GM23248 (cell line): ENCODE measurements around the gene MPHOSPH6.

Experiments used
- EZH2 ChIP-seq: fragments of 200-600 bp; sonication (generic); IDR thresholded peaks from 2 replicates; pipeline ENCODE4 v1.6.1; 2018; ENCODE audit warnings: antibody characterized with exemption, mild to moderate bottlenecking; ENCODE audit not compliant: insufficient read depth, poor library complexity, severe bottlenecking
- EZH2phosphoT487 ChIP-seq: fragments of 200-600 bp; sonication (generic); IDR thresholded peaks from 2 replicates; pipeline ENCODE4 v1.6.1; 2018; ENCODE audit warnings: antibody characterized with exemption, moderate library complexity, mild to moderate bottlenecking, low read depth; ENCODE audit not compliant: insufficient read depth

GRCh38 chr16:82187829-82188228 is 17.8 kb upstream of the MPHOSPH6 start:
- TF ChIP-seq EZH2 (no peak), EZH2phosphoT487 (no peak)
